BJ (cell line): ENCODE results near the gene PRKCE. TPM values are rescaled to one million over a fixed set of nuclear protein-coding genes. Genes with fewer than 3 reads are reported as not detected.

Experiments used
- CTCF ChIA-PET: fragments of 350-600 bp; formaldehyde crosslinking; extraction: SDS; loops from one replicate; lab custom pipeline; 2021; ENCODE audit warnings: antibody characterized with exemption, inconsistent platforms; lab: Yijun Ruan, JAX
- POLR2A ChIA-PET: fragments of 300-600 bp; sonication (Branson Sonifier 250); formaldehyde crosslinking; extraction: SDS; loops from one replicate; lab custom pipeline; 2021; ENCODE audit warnings: antibody characterized with exemption; lab: Charles Lee
- DNase-seq: peaks from one replicate; pipeline ENCODE4 v3.0.0-alpha.2; 2011; ENCODE audit warnings: low read depth
- H3K27me3 ChIP-seq: 2 replicates; pipeline ENCODE4 v1.6.0; 2011; ENCODE audit warnings: low read length; ENCODE audit not compliant: control insufficient read depth, insufficient read depth
- H3K36me3 ChIP-seq: 2 replicates; pipeline ENCODE4 v1.5.1; 2011; ENCODE audit warnings: low read length; ENCODE audit not compliant: control insufficient read depth, insufficient read depth
- H3K4me3 ChIP-seq: 2 replicates; pipeline ENCODE4 v1.5.1; 2011; ENCODE audit warnings: low read depth, mild to moderate bottlenecking, control low read depth, low read length
- polyA plus RNA-seq: library from polyadenylated mRNA; depleted of rRNA; stranded (reverse); fragments of >200 nt; gene quantifications from 2 replicates; pipeline ENCODE4 v1.2.3, GENCODE V29; 2011
- TF ChIP-seq, protein P1 (sequence below): IDR thresholded peaks from 2 replicates; pipeline ENCODE4 v1.5.1; 2011; ENCODE audit warnings: low read depth, mild to moderate bottlenecking, control low read depth, inconsistent platforms, low read length, moderate library complexity; ENCODE audit not compliant: insufficient read depth

Gene PRKCE
- polyA plus RNA-seq, 1 experiment = 19.7 TPM

DNA sequence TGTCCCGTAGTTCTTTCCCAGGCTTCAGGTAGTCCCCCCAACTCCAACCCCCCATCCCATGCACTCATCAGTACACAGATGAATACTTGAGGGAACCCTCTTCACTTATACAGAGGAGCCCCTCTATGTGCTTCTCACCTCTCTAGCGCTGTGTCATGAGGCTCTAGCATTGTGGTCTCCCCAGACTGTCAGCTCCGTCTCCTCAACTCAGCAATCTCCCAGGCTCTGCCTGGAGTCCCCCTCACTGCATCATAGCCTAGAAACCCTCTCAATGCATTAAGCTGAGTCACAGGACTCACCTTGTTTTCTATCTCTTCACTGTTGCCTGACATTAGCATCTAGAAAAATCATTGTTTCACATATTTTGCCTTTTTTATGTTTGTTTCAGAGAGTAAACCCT lies 20.2 kb upstream of the PRKCE start:
- peaks cover 9% of the 10 kb centered on the region for H3K27me3 ChIP-seq
- CTCF ChIA-PET = no interaction called here
- DNase-seq = no peak
- no peaks in the 10 kb centered on the region for H3K36me3 ChIP-seq
- TF ChIP-seq, protein P1, sequence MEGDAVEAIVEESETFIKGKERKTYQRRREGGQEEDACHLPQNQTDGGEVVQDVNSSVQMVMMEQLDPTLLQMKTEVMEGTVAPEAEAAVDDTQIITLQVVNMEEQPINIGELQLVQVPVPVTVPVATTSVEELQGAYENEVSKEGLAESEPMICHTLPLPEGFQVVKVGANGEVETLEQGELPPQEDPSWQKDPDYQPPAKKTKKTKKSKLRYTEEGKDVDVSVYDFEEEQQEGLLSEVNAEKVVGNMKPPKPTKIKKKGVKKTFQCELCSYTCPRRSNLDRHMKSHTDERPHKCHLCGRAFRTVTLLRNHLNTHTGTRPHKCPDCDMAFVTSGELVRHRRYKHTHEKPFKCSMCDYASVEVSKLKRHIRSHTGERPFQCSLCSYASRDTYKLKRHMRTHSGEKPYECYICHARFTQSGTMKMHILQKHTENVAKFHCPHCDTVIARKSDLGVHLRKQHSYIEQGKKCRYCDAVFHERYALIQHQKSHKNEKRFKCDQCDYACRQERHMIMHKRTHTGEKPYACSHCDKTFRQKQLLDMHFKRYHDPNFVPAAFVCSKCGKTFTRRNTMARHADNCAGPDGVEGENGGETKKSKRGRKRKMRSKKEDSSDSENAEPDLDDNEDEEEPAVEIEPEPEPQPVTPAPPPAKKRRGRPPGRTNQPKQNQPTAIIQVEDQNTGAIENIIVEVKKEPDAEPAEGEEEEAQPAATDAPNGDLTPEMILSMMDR = no peak
- no peak overlapping the region for H3K4me3 ChIP-seq
- POLR2A ChIA-PET = no interaction called here

DNA sequence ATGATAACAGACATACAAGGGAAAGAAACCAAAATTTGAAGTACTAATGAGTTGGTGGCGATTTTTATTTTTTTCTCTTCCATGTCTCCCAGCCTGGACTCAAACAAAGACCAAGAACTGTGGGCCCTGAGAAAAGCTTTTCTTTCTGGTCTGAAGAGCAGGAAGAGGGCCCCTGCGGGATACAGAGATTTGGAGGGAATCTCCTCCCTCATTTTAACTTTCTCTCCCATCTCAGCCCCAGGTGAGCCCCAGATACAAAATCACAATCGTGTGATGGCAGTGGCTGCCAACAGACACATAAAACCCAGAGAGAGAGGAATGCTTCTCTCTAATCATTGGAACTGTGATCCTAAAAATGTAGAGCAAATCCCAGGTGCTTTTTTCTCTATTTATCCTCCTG lies 19.5 kb upstream of the PRKCE start:
- ChIA-PET CTCF (no interaction called here), POLR2A (no interaction called here)
- TF ChIP-seq, protein P1 = no peak
- H3K27me3 ChIP-seq = peaks cover 9% of the 10 kb centered on the region
- DNase-seq = no peak
- no peak overlapping the region for H3K4me3 ChIP-seq
- no peaks in the 10 kb centered on the region for H3K36me3 ChIP-seq

- no peak for DNase-seq
- H3K27me3 ChIP-seq = peaks cover 14% of the 10 kb centered on the region
- no peaks in the 10 kb centered on the region for H3K36me3 ChIP-seq
- POLR2A ChIA-PET = no interaction called here
- CTCF ChIA-PET = interaction anchor here (0.6 to 2.7 kb wide), 5 partner anchors 8 to 653 kb away, joined by 3 to 9 read pairs (median 3); no protein-coding TSS in a partner anchor
- H3K4me3 ChIP-seq = no peak overlapping the region
- TF ChIP-seq, protein P1 = no peak
Measured at GRCh38 chr2:45634223-45634622, 17.3 kb upstream of the PRKCE start.

DNA sequence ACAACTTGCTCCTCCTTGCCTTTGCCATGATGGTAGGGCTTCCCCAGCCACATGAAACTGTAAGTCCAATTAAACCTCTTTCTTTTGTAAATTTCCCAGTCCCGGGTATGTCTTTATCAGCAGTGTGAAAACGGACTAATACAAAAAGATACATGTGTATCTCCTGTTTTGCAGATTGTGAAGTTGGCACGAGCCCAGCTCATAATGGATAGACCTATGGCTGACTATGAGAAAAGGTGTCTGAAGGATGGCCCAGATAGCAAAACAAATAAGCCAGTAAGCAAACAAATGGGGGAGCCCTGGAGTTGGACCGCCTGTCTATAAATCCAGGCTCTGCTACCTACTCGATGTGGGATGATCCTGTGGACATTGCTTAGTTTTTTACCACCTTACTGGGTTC lies 15.5 kb upstream of the PRKCE start:
- TF ChIP-seq, protein P1 = no peak
- DNase-seq = no peak
- ChIA-PET CTCF (no interaction called here), POLR2A (no interaction called here)
- H3K4me3 ChIP-seq = no peak overlapping the region
- peaks cover 17% of the 10 kb centered on the region for H3K27me3 ChIP-seq
- H3K36me3 ChIP-seq = no peaks in the 10 kb centered on the region

GRCh38 chr2:45637440-45637839 lies 14.0 kb upstream of the PRKCE start:
- CTCF ChIA-PET = interaction anchor here (0.7 to 1.1 kb wide), 2 partner anchors 10 to 142 kb away, joined by 4 read pairs; no protein-coding TSS in a partner anchor
- peaks cover 13% of the 10 kb centered on the region for H3K27me3 ChIP-seq

More at GRCh38 chr2:45637440-45637839, 14.0 kb upstream of the PRKCE start:
- no peaks in the 10 kb centered on the region for H3K36me3 ChIP-seq
- DNase-seq = no peak
- POLR2A ChIA-PET = no interaction called here
- H3K4me3 ChIP-seq = no peak overlapping the region
- TF ChIP-seq, protein P1 = no peak
